ENCODE measurements around the gene OR2F1.

Gene OR2F1

GRCh38 chr7:143980746-143981510 is 26.3 kb downstream of the OR2F1 start:
- in situ Hi-C loops (cut with MboI; ENCODE audit: low pct_unique_long_range_greater_than_20kb, low sequenced_read_pairs, unreplicated experiment) = no loop called here
- no peak for DNase-seq (ENCODE audit: low spot score)
- no peak for TF ChIP-seq CTCF (IDR thresholded peaks at IDR 0.05; ENCODE audit: extremely low read depth, insufficient read depth, missing control alignments)

GRCh38 chr7:143983960-143984359 is 29.3 kb downstream of the OR2F1 start:
- TF ChIP-seq CTCF (IDR thresholded peaks at IDR 0.05; ENCODE audit: extremely low read depth, insufficient read depth, missing control alignments) = no peak
- no peak for DNase-seq (ENCODE audit: low spot score)
- in situ Hi-C loops (cut with MboI; ENCODE audit: low pct_unique_long_range_greater_than_20kb, low sequenced_read_pairs, unreplicated experiment) = no loop called here

GRCh38 chr7:143987513-143987912 is 32.9 kb downstream of the OR2F1 start:
- TF ChIP-seq CTCF (IDR thresholded peaks at IDR 0.05; ENCODE audit: extremely low read depth, insufficient read depth, missing control alignments) = no peak
- DNase-seq (ENCODE audit: low spot score) = peak; percentile 42
- in situ Hi-C loops (cut with MboI; ENCODE audit: low pct_unique_long_range_greater_than_20kb, low sequenced_read_pairs, unreplicated experiment) = no loop called here

- no peak for DNase-seq (ENCODE audit: low spot score)
- in situ Hi-C loops (cut with MboI; ENCODE audit: low pct_unique_long_range_greater_than_20kb, low sequenced_read_pairs, unreplicated experiment) = no loop called here
- no peak for TF ChIP-seq CTCF (IDR thresholded peaks at IDR 0.05; ENCODE audit: extremely low read depth, insufficient read depth, missing control alignments)
Observed at GRCh38 chr7:143988976-143989745, 34.5 kb downstream of the OR2F1 start.

- DNase-seq (ENCODE audit: low spot score) = no peak
- TF ChIP-seq CTCF (IDR thresholded peaks at IDR 0.05; ENCODE audit: extremely low read depth, insufficient read depth, missing control alignments) = no peak
- in situ Hi-C loops (cut with MboI; ENCODE audit: low pct_unique_long_range_greater_than_20kb, low sequenced_read_pairs, unreplicated experiment) = no loop called here
Observed at GRCh38 chr7:143992670-143993069, 38.0 kb downstream of the OR2F1 start.

GRCh38 chr7:143993924-143994323 is 39.3 kb downstream of the OR2F1 start:
- DNase-seq (ENCODE audit: low spot score) = no peak
- in situ Hi-C loops (cut with MboI; ENCODE audit: low pct_unique_long_range_greater_than_20kb, low sequenced_read_pairs, unreplicated experiment) = no loop called here
- TF ChIP-seq CTCF (IDR thresholded peaks at IDR 0.05; ENCODE audit: extremely low read depth, insufficient read depth, missing control alignments) = no peak
